ENCODE measurements around the gene PLCL1.

DNA sequence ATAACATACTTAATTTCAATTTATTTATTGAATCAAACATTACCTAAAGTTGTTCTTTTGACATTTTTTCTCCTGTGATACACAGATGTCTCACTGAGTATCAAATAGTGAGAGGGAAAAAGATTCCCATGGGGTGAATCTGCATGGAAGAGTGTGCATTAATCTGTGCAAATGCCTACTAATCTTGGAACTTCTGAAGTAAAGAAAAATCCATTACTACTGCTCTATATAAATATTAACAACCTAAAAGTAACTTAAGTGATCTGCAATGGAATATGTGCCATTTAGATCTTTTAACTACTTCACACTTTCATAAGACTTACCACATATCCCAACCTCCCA lies 125.5 kb downstream of the PLCL1 start:
- TF ChIP-seq EZH2 (IDR thresholded peaks at IDR 0.05; ENCODE audit: borderline replicate concordance, low read length): no peak
- TF ChIP-seq, protein P1, sequence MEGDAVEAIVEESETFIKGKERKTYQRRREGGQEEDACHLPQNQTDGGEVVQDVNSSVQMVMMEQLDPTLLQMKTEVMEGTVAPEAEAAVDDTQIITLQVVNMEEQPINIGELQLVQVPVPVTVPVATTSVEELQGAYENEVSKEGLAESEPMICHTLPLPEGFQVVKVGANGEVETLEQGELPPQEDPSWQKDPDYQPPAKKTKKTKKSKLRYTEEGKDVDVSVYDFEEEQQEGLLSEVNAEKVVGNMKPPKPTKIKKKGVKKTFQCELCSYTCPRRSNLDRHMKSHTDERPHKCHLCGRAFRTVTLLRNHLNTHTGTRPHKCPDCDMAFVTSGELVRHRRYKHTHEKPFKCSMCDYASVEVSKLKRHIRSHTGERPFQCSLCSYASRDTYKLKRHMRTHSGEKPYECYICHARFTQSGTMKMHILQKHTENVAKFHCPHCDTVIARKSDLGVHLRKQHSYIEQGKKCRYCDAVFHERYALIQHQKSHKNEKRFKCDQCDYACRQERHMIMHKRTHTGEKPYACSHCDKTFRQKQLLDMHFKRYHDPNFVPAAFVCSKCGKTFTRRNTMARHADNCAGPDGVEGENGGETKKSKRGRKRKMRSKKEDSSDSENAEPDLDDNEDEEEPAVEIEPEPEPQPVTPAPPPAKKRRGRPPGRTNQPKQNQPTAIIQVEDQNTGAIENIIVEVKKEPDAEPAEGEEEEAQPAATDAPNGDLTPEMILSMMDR (IDR thresholded peaks at IDR 0.05; ENCODE audit: low read length): no peak
